Activated CD4-positive, alpha-beta T cell treated with anti-CD3 and anti-CD28 coated beads, Interleukin-2, amount 50 U/mL, for 16 hours (primary cell): Measurements from ENCODE around the gene FAM221B.

Experiments used
- DNase-seq: peaks from one replicate; pipeline ENCODE4 v3.0.0-alpha.2; 2020

FAM221B gene

DNA sequence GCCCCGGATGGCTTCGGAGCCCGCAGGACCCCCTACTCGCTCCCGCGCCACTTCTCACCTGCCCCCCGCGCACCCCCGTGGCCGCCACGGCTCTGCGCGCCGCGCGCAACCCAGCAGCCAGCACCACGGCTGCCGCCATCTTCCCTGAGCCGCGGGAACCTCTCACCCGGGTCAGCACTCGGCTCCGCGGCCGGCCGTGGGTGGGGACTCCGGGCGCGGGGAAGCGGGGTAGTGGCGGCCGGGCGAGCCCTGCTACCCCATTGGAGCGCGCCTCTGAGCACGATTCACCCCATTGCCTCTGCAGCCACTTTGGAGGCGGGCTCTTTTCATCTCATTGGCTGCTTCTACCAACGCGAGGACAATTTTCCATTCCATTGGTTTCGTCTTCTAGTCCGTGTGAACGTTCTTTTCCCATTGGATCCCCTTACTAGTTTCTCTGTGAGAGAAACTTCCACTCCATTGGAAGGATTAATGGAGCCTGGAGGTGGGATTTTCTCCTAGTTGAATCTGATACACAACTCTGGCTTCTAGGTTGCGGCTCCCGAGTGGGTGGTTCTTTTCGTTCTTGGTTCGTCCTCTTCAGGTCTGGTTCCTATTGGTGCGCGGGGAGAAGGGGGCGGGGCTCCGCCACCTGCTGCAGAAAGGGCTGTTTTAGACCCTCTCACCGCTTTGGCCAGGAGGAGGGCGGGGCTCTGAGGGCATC is 13.5 kb downstream of the FAM221B start, which contains the start of gene HINT2:
Gene HINT2, minus strand, starts transcription at position 202 of the 703 bp plus-strand sequence. Its CDS starts 63 bp downstream, at position 139.
- peak; percentile 98 for DNase-seq

DNA sequence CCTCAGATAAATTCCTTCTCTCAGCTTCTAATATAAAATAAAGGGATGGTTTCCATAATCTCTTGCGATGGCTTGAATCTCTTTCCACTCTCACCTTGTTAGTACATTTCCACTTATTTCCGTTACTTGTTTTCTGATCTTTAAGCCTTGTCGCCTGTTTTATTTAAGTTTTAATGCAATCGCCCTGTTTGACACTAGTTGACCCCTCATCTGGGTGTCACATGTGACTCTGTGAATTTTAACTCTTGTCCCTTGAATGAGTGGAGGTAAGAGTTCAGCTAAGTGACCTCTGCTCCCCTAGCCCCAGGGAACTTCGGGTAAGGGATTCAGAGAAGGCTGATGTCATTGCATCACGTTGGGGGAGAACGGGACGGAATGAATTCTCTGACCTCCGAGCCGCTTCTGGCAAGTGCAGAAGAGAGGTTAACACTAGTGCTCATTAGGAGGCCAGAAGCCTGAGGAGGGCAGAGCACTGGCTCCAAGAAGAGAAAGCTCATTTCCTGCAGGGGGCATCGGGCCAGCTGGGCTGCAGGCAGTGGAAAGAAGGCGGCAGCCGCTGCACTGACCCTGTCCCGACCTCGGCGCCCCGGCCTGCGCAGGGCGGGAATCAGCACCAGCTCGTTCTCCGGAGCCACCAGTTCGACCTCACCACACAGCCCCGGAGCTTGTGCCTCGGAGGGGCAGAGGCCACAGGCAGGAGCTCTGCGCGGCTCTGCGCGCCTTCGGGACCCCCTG is 14.3 kb downstream of the FAM221B start:
- peak; percentile 50 for DNase-seq

DNA sequence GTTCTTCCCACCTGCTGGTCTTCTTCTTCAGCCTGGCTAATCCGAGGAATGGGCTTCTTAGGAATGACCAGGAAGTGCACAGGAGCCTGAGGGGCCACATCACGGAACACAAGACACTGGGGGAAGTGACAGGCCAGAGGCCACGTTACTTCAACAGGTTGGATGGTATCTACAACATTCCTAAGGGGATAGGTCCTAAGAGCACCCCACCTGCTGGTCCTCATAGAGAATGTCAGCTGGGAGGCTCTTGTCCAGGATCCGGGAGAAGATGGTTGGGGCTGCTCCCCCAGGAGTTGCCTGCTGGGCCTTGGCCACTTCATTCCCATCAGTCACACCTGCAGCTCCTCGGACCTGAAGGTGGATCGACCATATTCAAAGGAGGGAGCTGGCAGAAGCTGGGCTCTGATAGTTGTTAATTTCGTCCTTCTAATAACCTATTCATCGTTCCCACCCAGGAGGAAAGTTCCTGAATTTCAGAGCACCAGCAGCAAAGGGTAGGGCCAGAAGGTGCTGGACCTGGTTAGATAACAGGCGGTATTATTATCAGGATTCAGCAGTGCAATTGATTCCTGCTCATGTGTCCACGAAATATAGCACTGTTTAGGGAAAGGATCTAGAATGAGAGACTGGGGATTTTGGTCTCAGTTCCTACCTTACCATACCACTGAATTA is 15.0 kb downstream of the FAM221B start:
- DNase-seq, result no peak

DNA sequence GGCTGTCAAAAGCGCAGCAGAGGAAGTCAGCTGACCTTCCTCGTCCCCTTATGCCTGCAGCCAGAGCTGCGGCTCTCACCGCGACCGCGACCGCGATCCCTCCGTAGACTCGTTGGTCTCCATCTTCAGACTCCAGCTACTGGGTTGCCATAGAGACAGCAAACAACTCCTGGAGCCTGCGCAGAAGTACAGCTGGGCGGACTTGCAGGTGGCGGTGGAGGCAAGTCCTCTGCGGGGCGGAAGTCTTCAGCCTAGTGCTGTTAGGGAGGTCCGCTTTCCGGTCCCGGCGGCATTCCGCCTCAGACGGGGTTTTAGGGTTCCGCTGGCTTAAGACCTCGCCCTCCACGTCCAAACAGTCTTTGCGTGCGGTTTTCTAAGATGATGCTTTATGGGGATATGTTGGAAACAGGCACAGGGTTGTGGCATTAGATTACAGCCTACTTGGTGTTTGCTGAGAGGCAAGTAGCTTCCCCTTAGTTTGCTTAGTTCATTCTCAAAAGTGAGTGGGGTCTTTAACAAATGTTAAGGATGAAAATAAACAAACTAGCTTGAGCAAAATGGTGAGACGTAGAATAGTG is 16.4 kb downstream of the FAM221B start, which contains the start of gene SPAG8:
Gene SPAG8, minus strand, starts transcription at position 238 of the 578 bp plus-strand sequence. Its CDS starts 115 bp downstream, at position 123.
- DNase-seq, result peak; percentile 98

DNA sequence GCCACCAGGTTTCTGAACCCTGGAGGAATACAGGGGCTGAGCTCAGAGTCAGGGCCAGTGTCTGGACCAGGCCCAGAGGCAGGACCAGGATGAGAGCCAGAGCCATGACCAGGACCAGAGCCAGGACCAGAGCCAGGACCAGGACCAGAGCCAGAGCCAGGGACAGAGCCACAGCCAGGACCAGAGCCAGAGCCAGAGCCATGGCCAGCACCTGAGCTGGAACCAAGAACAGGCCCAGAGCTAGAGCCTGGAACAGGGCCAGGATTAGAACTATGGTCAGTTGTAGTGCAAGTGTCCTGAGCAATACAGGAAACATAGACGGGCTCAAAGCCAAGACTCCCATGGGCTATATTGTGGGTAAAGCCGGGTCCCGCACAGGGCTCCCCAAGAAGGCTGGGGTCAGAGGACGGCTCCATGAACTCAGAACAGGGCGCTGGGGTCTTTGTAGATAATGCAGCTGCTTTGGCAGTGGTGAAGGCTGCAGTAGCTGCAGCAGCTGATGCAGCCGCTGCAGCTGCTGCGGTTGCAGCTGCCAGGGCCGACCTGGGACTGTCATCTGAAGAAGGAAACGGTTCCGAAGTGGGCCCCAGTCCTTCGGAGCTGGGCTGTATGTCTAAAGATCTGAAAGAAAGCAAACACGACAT is 17.0 kb downstream of the FAM221B start:
- no peak for DNase-seq

DNA sequence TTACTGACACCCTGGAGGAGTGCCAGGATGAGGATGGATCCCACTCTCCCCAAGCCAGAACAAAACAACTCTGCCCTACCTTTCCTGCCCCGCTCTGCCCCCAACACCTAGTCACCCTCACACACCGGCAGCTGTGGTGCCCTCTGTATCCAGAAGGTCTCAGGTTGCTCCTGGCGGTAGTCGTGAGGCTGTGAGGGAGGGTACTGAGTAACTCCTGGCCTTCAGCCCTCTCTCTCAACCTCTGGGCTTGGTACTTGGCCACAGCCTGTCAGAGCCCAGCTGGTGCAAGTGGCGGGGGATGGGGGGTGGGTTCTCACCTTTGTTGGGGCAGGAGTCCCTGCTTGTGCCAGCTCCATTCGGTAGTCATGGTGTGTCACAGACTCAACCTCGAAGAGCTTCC is 18.4 kb downstream of the FAM221B start:
- DNase-seq, result no peak

DNA sequence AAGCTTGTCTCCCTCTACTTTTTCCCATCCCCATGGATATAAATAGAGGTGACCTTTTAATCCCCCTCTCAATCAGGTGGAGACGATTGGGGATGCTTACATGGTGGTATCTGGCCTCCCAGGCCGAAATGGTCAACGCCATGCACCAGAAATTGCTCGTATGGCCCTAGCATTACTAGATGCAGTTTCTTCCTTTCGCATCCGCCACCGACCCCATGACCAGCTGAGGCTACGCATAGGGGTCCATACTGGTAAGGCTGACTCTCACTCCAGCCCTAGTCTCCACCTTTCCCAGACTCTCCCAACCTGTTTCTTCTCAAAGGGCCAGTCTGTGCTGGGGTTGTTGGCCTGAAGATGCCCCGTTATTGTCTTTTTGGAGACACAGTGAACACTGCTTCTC is 20.1 kb downstream of the FAM221B start:
- DNase-seq, result no peak

DNA sequence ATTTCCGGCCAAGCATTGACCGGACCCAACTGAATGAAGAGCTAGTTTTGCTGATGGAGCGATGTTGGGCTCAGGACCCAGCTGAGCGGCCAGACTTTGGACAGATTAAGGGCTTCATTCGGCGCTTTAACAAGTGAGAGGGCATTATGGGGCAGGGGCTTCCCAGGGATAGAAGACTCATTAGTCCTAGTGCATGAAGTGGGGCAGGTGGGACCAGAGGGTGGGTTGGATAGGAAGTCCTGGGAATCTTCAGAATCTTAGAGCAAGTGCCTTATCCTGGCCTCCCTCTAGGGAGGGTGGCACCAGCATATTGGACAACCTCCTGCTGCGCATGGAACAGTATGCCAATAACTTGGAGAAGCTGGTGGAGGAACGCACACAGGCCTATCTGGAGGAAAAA is 22.4 kb downstream of the FAM221B start:
- no peak for DNase-seq

DNA sequence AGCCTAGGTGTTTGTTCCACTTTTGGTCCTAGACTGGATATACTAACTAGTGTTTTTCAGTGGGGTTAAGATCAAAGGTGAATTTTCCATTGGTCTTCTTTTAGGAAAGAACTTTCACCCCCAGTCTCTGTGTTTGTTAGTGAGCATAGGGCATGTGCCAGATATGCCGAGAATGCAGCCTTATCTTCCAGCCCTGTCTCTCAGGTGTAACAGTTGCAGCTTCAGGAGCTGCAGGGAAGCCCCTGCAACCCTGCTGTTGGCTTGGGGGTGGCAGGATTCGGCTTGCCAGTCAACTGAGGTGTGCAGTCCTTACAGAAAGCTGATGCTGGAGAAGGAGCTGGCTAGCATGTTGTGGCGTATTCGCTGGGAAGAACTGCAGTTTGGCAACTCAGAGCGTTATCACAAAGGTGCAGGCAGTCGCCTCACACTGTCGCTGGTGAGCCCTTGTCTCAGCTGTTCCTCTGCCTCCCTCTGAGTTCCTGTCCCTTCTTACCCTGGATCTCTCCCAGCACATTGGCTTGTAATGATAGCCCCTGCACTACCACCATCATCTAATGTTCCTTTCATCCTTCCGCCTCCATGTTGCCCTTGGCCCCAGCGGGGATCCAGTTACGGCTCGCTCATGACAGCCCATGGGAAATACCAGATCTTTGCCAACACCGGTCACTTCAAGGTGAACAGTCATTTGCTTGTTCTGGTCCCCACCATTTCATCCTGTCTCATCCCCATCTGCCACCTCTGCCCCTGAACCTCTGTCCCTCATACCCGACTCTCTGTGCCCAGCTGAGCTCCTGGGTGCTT is 27.0 kb downstream of the FAM221B start:
- DNase-seq, result no peak

DNA sequence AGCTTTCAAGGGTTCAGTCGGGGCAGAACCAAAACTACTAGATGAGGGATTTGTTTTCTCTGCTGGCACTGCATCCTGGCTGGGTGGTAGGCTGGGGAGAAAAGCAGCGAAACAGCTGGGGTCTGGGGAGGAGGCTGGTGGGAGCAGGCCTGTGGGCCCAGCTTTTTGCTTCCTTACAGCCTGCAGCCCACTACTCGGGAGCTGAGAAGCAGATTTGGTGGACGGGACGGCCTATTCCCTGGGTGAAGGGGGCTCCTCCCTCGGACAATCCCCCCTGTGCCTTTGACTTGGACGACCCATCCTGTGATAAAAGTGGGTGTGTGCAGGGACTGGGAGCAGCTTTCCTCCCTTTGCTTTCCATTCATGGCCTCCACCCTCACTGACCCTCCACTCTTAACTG is 28.0 kb downstream of the FAM221B start:
- DNase-seq, result no peak

DNA sequence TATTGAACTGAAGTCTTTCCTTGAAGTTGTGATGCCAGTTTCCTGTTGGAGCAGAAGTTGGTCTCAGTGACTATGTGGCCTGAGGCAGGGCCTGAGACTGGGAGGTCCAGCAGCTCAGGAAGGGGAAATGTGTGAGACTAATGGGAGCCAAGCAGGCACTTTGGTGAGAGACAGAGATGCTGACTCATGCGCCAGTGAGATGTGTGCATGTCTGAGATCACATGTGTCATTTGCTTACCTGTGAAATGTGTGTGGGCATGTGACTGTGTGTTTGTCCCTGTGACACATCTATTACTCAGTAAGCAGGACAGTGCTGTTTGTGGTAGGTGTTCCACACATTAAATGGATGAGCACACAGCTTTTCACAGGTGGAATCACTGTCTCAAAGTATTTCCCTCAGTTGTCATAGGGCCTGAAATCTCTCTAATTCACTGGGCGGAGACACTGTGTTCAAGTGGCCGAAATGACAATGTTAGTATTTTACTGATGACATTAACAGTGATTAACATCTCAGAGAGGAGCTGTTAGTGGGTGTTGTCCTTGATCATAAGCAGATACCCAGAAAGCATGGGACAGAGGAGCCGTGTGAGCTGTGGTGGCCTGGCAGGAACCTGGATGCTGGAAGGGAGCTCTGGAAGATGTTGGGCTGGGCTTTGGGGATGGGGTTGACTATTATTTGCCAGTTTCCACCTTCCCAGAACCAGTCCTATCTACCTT is 29.7 kb downstream of the FAM221B start:
- DNase-seq, result peak; percentile 56

DNA sequence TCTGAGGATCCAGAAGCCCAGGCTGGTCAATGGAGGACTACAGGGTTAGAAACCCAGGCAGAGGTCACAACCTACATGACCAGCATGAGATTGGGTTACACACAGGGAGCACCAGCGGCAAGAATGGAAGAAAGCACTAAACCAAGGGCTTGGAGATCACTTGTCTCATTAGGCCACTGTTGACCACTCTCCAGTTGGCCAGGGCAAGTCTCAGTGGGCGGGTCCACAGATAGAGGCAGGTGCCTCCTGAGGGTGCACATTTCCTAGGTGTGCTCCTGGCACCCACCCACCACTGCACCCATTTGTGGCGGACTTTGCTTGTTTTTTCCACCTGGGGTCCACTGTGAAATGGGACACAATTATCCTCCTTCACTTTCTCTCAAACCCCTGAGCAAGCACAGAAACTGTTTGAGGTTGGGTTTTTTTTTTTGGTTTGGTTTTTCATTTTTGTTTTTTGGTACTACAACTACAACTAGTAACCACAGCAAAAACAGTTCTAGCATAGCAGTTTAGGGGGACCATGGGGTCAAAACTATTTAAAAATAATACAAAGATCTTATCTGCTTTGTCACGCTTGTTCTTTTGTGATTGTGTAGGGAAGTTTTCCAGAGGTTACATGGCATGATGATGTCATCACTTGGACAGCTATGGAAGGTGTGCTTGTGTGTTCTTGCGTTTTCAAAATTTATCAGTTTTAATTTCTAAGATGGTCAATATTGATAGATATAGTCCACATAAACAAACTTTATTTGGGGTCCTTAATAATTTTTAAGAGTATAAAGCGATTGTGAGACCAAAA is 31.0 kb downstream of the FAM221B start:
- DNase-seq, result no peak

DNA sequence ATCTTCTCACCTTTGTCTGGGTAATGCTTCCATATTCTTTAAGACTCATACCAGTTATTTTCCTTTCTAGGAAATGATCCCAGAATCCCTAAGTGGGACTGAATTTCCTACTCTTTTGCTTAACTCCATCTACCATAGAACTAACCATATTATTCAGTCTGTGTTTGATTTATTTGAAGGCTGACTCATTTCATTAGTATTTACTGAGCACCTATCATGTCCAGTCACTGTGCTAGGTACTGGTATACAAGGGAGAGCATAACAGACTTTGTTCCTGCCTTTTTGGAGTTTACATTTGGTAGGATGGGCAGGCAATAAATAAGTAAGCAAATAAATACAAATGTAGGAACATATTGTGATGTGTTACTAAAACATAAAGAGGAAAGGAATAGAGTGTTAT is 32.8 kb downstream of the FAM221B start:
- DNase-seq, result no peak

DNA sequence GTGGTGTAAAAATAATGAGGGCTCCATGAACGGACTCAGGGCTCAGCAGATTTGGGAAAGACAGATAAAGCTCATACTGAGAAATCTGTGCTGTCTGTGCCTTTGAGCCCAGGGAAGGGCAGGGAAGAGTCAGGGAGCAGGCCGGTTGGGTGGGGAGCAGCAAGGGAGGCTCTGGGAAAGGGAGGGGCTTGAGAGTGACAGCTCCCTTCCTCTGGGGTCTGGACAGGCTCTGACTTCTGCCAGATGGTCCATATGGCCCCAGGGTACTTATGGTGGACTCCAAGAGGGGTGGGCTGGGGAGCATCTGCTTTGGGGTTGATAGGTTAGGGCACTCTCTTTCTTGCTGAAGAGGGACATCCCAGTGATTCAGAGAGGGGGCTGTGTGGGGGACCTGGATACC is 35.1 kb downstream of the FAM221B start:
- DNase-seq, result no peak

DNA sequence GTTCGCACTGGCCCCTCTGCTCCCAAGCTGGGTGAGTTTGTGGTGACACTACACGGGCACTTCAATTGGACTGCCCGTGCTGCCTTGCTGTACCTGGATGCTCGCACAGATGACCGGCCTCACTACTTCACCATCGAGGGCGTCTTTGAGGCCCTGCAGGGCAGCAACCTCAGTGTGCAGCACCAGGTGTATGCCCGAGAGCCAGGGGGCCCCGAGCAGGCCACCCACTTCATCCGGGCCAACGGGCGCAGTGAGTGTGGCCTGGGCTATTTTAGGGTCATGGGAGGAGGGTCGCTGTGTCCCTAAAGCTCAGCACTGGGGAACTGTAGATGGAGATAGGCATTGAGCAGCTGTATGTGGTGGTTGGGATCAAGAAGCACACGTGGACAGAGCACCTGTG is 35.7 kb downstream of the FAM221B start:
- no peak for DNase-seq

DNA sequence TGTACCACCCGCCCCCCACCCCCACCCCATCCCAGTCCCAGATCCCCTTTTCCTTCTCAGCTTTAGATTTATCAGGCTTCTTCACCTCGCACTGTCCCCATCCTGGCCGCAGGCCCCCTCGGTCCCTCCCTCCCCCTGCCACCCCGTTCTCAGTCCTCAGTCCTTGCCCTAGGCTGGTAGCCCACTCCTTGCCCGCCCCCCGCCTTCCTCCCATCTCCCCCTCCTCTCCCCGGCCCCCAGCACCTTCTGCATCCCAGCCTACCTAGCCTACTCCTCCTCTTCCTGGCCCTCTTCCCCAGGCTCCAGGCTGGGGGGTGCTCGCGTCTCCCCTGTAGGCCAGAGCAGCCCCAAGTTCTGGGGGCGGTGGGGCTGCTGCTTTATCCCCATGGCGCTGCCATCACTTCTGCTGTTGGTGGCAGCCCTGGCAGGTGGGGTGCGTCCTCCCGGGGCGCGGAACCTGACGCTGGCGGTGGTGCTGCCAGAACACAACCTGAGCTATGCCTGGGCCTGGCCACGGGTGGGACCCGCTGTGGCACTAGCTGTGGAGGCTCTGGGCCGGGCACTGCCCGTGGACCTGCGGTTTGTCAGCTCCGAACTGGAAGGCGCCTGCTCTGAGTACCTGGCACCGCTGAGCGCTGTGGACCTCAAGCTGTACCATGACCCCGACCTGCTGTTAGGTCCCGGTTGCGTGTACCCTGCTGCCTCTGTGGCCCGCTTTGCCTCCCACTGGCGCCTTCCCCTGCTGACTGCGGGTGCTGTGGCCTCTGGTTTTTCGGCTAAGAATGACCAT is 36.3 kb downstream of the FAM221B start:
- DNase-seq, result no peak

DNA sequence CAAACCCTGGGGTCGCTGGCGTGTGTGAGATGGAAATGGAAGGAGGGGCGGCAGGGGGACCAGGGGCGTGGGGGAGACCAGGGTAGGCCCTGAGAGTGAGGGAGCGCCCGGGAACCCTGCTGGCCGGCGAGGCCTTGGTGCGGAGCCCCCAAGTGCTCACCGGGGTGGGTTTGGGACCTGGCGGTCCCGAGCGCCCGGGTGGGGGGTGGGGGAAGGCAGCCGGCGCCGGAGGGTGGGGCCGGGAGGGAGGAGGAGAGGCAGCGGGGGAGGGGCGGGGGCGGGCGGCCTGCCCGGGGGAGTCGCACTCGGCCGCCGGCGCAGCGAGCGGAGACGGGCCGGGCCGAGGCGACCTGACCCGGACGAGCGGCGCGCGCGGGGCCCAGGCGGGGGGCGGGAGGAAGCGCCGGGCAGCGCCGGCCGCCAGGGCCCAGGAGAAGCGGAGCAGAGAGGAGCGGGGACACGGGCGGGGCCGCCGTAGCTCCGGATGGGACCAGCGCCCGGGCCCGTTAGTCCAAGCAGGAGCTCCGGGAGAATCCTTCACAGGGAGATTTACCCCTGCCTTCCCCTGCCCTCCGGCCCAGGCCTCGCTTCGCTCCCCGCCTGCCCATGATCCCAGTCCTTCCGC is 37.1 kb downstream of the FAM221B start, which contains the start of gene NPR2:
Gene NPR2, plus strand, starts transcription at position 295 of the 625 bp plus-strand sequence. CDS start 818 bp downstream, outside the sequence.
- no peak for DNase-seq

DNA sequence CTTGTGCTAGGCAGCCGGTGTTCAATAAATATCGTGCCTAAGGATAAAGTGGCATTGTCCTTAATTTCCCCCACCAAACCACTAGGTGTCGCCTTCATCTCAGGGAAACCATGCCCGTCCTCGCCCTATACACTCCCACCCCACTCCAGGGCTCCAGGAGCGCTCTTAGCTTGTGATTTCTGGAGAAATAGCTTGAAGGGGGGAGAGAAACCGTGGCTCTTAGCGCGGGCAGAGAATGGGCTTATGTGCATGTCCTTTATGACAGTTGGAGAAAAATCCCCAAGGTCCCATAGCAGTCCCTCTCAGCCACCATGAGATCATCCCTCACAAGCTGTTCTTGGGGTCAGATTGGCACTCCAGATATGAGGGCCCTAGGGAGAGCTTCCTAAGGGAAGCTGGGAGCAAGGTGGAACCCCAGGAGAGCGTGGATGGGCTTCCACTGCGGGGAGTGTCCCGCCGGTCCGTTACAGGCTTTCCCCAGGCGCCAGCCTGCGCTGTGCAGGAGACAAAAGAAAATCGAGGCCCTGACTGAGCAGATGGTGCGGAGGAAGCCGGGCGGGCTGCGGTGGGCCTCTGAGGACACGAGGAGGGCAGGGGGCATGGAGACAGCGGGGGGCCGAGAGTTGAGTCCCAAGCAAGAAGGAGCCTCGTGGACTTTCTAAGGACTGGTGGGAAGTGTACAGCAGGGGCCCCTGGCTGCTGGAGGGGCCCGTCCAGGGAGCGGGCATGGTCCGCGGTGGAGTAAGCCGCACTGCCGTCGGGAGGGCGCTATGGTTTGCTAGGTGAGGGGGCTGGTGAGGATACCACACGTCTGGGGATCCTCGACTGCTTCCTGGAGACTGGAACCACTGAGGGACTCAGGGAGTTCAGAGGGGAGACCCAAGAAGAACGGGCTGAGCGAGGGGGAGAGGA is 37.9 kb downstream of the FAM221B start:
- peak; percentile 66 for DNase-seq
